Kidney (tissue), 14 donors: ENCODE results near the gene CXCR4. TPM values are rescaled to one million over a fixed set of nuclear protein-coding genes. Genes with fewer than 3 reads are reported as not detected.

Experiments
- DNase-seq, 5 donors: peaks; one replicate each; pipeline ENCODE4 v3.0.0-alpha.2; 2013 to 2020
- FAIRE-seq: peaks from 2 replicates; lab custom pipeline; 2012; peaks lifted over from hg19 to GRCh38; lab: Jason Lieb, UNC
- H3K27ac ChIP-seq, 2 donors: one replicate each; pipeline ENCODE4 v1.7.0; 2013; ENCODE audit warnings: low read depth in 2 of 2, low read length in 2 of 2, inconsistent platforms in 1 of 2
- H3K27me3 ChIP-seq: one replicate; pipeline ENCODE4 v1.7.1; 2013; ENCODE audit warnings: low read length, inconsistent platforms; ENCODE audit not compliant: control insufficient read depth, insufficient read depth
- H3K36me3 ChIP-seq, 3 donors: one replicate each; pipeline versions ENCODE4 v1.7.0 to v1.7.1; 2013; ENCODE audit warnings: low read length in 3 of 3, control low read depth in 1 of 3, inconsistent platforms in 1 of 3; ENCODE audit not compliant: insufficient read depth in 3 of 3, control insufficient read depth in 2 of 3
- H3K4me1 ChIP-seq, 3 donors: one replicate each; pipeline versions ENCODE4 v1.7.0 to v1.7.1; 2013; ENCODE audit warnings: low read length in 3 of 3, inconsistent platforms in 1 of 3, low read depth in 1 of 3; ENCODE audit not compliant: control insufficient read depth in 2 of 3, insufficient read depth in 2 of 3
- H3K4me3 ChIP-seq, 3 donors: one replicate each; pipeline versions ENCODE4 v1.7.0 to v1.8.1; 2013; ENCODE audit warnings: low read length in 3 of 3, control low read depth in 1 of 3, inconsistent platforms in 1 of 3
- H3K9ac ChIP-seq, 3 donors: one replicate each; pipeline versions ENCODE4 v1.7.0 to v1.7.1; 2013; ENCODE audit warnings: low read length in 3 of 3, control low read depth in 1 of 3, inconsistent platforms in 1 of 3
- H3K9me3 ChIP-seq, 3 donors: one replicate each; pipeline versions ENCODE4 v1.7.0 to v1.7.1; 2013; ENCODE audit warnings: low read length in 3 of 3, control low read depth in 1 of 3, inconsistent platforms in 1 of 3; ENCODE audit not compliant: control insufficient read depth in 2 of 3, insufficient read depth in 1 of 3
- CTCF ChIP-seq: IDR thresholded peaks from 3 replicates; pipeline ENCODE4 v1.5.1; 2012; ENCODE audit warnings: mild to moderate bottlenecking, moderate library complexity, borderline replicate concordance; ENCODE audit not compliant: insufficient read depth; ENCODE audit errors: extremely low read depth
- intact Hi-C: fragments of 100-400 bp; cut with DNase I; formaldehyde crosslinking; loops from one replicate; pipeline ENCODE4 v1.11.1; 2022
- polyA plus RNA-seq: library from polyadenylated mRNA; stranded (reverse); fragments of 350-450 nt; fragmentation: Illumina TruSeq; extraction: RNeasy Lipid Tissue Mini Kit (QIAGEN cat#74804); gene quantifications from one replicate; pipeline ENCODE4 v1.2.3, GENCODE V29; 2014; ENCODE audit warnings: low read depth, low replicate concordance; ENCODE audit not compliant: insufficient read depth
- total RNA-seq: library from RNA; stranded (reverse); fragmentation: NEBNext Ultra II Directional; extraction: Animal tissue kit (Norgen Biotek cat#: 25700); gene quantifications from one replicate; pipeline ENCODE4 v1.2.1, GENCODE V29; 2021
- donor health status: control.
- donor health status: control.
- donor health status: control.
- donor health status: control.
- donor health status: control.
- donor health status: DM: yes; HTN: yes; CAD: no.
- donor health status: Normal renal cell carcinoma (clear cell type).

Gene CXCR4
- total and polyA plus RNA-seq, 2 donors from 2014 or later: 9.5 to 51.9 TPM

- H3K36me3 ChIP-seq: no peaks in the 10 kb centered on the region
- intact Hi-C loops: no loop called here
- no peak for DNase-seq
- H3K27ac ChIP-seq: no peak overlapping the region
- FAIRE-seq: no peak
- no peaks in the 10 kb centered on the region for H3K4me1 ChIP-seq
- no peaks in the 10 kb centered on the region for H3K9me3 ChIP-seq
- TF ChIP-seq CTCF: no peak
- H3K9ac ChIP-seq: no peak overlapping the region
- no peaks in the 10 kb centered on the region for H3K27me3 ChIP-seq
- H3K4me3 ChIP-seq: no peak overlapping the region
Measured at GRCh38 chr2:136128366-136128765, 10.4 kb upstream of the CXCR4 start.

GRCh38 chr2:136127356-136127755 lies 9.4 kb upstream of the CXCR4 start:
- intact Hi-C loops: no loop called here
- Histone ChIP-seq H3K9ac (no peak overlapping the region), H3K4me1 (no peaks in the 10 kb centered on the region), H3K27me3 (no peaks in the 10 kb centered on the region), H3K4me3 (no peak overlapping the region), H3K9me3 (no peaks in the 10 kb centered on the region), H3K27ac (no peak overlapping the region), H3K36me3 (no peaks in the 10 kb centered on the region)
- DNase-seq: no peak
- TF ChIP-seq CTCF: no peak
- FAIRE-seq: no peak

- TF ChIP-seq CTCF: no peak
- H3K9me3 ChIP-seq: no peaks in the 10 kb centered on the region
- H3K27ac ChIP-seq: no peak overlapping the region
- no peaks in the 10 kb centered on the region for H3K4me1 ChIP-seq
- no peak overlapping the region for H3K9ac ChIP-seq
- DNase-seq (no peak), FAIRE-seq (no peak)
- H3K36me3 ChIP-seq: no peaks in the 10 kb centered on the region
- H3K4me3 ChIP-seq: no peak overlapping the region
- H3K27me3 ChIP-seq: no peaks in the 10 kb centered on the region
- intact Hi-C loops: no loop called here
Measured at GRCh38 chr2:136126421-136126926, 8.5 kb upstream of the CXCR4 start.

DNA sequence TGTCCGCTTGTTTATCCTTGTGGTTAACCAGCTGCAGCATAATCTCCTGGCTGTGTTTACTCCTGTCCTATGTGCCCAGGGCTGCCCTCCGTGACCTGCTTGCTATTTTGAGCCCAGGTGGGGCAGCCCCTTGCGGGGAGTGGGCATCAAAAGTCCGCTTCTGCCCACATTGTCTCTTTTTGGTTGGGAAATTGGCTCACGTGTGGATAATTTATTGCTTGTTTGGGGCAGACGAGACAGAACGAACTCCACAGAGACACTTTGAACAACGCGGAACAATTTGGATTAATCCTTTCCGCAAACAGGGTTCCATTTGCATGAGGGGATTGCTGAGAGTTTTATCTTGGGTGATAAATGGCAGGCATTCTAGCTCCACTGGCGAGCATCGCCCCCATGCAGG lies 8.1 kb upstream of the CXCR4 start:
- no peaks in the 10 kb centered on the region for H3K27me3 ChIP-seq
- TF ChIP-seq CTCF: no peak
- no peaks in the 10 kb centered on the region for H3K36me3 ChIP-seq
- no peak for FAIRE-seq
- H3K4me1 ChIP-seq: no peaks in the 10 kb centered on the region
- intact Hi-C loops: no loop called here
- H3K27ac ChIP-seq: no peak overlapping the region
- no peaks in the 10 kb centered on the region for H3K9me3 ChIP-seq
- H3K9ac ChIP-seq: no peak overlapping the region
- H3K4me3 ChIP-seq: no peak overlapping the region
- DNase-seq: no peak
